HepG2 (cell line): ENCODE data around the gene TANGO6. TPM values are rescaled to one million over a fixed set of nuclear protein-coding genes. Genes with fewer than 3 reads are reported as not detected.

Experiments used
- ATAC-seq: fragments of 200-7000 bp; cut with Tn5 transposase; 3 replicates; pipeline ENCODE4 v1.9.1; 2020; ENCODE audit warnings: mild to moderate bottlenecking, moderate library complexity
- BruUV-seq: library from RNA; stranded (reverse); fragments of 400-500 nt; replicated peaks from 2 replicates; lab custom pipeline; 2021; lab: Mats Ljungman, UMichigan
- CTCF ChIA-PET: fragments of 300-600 bp; formaldehyde crosslinking; extraction: SDS; loops from one replicate; lab custom pipeline; 2021; ENCODE audit warnings: low total read pairs, inconsistent platforms, low intra/inter-chr PET ratio; lab: Yijun Ruan, JAX
- POLR2A ChIA-PET: fragments of 350-600 bp; sonication (Branson Sonifier 250); formaldehyde crosslinking; loops from one replicate; lab custom pipeline; 2020; ENCODE audit warnings: antibody characterized with exemption, inconsistent platforms; lab: Yijun Ruan, JAX
- DNase-seq: peaks from one replicate; pipeline ENCODE4 v3.0.0-alpha.2; 2015; ENCODE audit warnings: low spot score
- FAIRE-seq: peaks from 3 replicates; lab custom pipeline; 2011; peaks lifted over from hg19 to GRCh38; lab: Jason Lieb, UNC
- H2AFZ ChIP-seq: one replicate; pipeline ENCODE4 v1.6.1; 2011; ENCODE audit warnings: low read length, inconsistent platforms
- H3K27ac ChIP-seq: fragments of 300-600 bp; 3 replicates; pipeline ENCODE4 v1.8.0; 2011; ENCODE audit warnings: mixed run types, mild to moderate bottlenecking, mixed read lengths, low read length, inconsistent platforms; ENCODE audit not compliant: insufficient read depth; ENCODE audit errors: extremely low read length
- H3K27me3 ChIP-seq, 2 experiments: fragments of 200-600 bp in 1 of 2; 2 replicates in 1 of 2; 3 replicates in 1 of 2; pipeline versions ENCODE4 v1.6.0 to v1.8.0; 2011; ENCODE audit warnings: low read length in 2 of 2, mild to moderate bottlenecking in 2 of 2, moderate library complexity in 2 of 2, inconsistent platforms in 1 of 2; ENCODE audit not compliant: insufficient read depth in 2 of 2, control insufficient read depth in 1 of 2
- H3K36me3 ChIP-seq, 2 experiments: fragments of 200-600 bp in 1 of 2; replicated peaks in 1 of 2; 2 replicates in 1 of 2; 3 replicates in 1 of 2; pipeline versions ENCODE4 v1.5.1 to v1.8.0; 2011; ENCODE audit warnings: low read length in 2 of 2, inconsistent platforms in 1 of 2; ENCODE audit not compliant: insufficient read depth in 2 of 2, control insufficient read depth in 1 of 2
- H3K4me1 ChIP-seq: 2 replicates; pipeline ENCODE4 v1.5.1; 2012; ENCODE audit warnings: low read length, inconsistent platforms; ENCODE audit not compliant: insufficient read depth
- H3K4me2 ChIP-seq: 2 replicates; pipeline ENCODE4 v1.6.0; 2011; ENCODE audit warnings: low read depth, low read length, inconsistent platforms
- H3K4me3 ChIP-seq, 3 experiments: fragments of 200-600 bp in 1 of 3; sonication (generic), shearing (Covaris generic) in 1 of 3; replicated peaks in 1 of 3; 2 replicates each; pipeline ENCODE4 v1.5.1; 2011 to 2016; ENCODE audit warnings: low read length in 3 of 3, inconsistent platforms in 2 of 3, low read depth in 2 of 3, mild to moderate bottlenecking in 2 of 3, control low read depth in 1 of 3, mixed read lengths in 1 of 3; ENCODE audit not compliant: insufficient read depth in 1 of 3
- H3K79me2 ChIP-seq: one replicate; pipeline ENCODE4 v1.6.1; 2011; ENCODE audit warnings: low read length, inconsistent platforms; ENCODE audit not compliant: insufficient read depth
- H3K9ac ChIP-seq: 2 replicates; pipeline ENCODE4 v1.6.0; 2011; ENCODE audit warnings: mild to moderate bottlenecking, low read depth, low read length, inconsistent platforms; ENCODE audit not compliant: insufficient read depth
- H3K9me3 ChIP-seq: 2 replicates; pipeline ENCODE4 v1.5.1; 2012; ENCODE audit warnings: mild to moderate bottlenecking, low read length
- H4K20me1 ChIP-seq: 2 replicates; pipeline ENCODE4 v1.6.0; 2011; ENCODE audit warnings: inconsistent platforms, mild to moderate bottlenecking, low read length, moderate library complexity; ENCODE audit not compliant: insufficient read depth
- BCL3 ChIP-seq: sonication (generic); formaldehyde crosslinking; IDR thresholded peaks from 2 replicates; pipeline ENCODE4 v1.5.1; 2020; ENCODE audit warnings: mild to moderate bottlenecking, missing genetic modification reagents, moderate library complexity
- CBX1 ChIP-seq: IDR thresholded peaks from one replicate; pipeline ENCODE4 v1.6.1; 2016; ENCODE audit warnings: antibody characterized with exemption, low read depth
- DZIP1 ChIP-seq: sonication (generic); formaldehyde crosslinking; IDR thresholded peaks from 2 replicates; pipeline ENCODE4 v1.5.0; 2020; ENCODE audit warnings: mild to moderate bottlenecking, missing genetic modification reagents
- ELF4 ChIP-seq: sonication (generic); formaldehyde crosslinking; IDR thresholded peaks from 2 replicates; pipeline ENCODE4 v1.5.0; 2020; ENCODE audit warnings: missing genetic modification reagents, mild to moderate bottlenecking, moderate library complexity, borderline replicate concordance
- FOSL1 ChIP-seq: sonication (generic); formaldehyde crosslinking; IDR thresholded peaks from 2 replicates; pipeline ENCODE4 v1.9.0; 2021; ENCODE audit warnings: missing genetic modification reagents, borderline replicate concordance
- GATAD2A ChIP-seq: IDR thresholded peaks from 2 replicates; pipeline ENCODE4 v1.6.1; 2016
- MYPOP ChIP-seq: sonication (generic); formaldehyde crosslinking; IDR thresholded peaks from 2 replicates; pipeline ENCODE4 v1.8.1; 2023; ENCODE audit warnings: mild to moderate bottlenecking, moderate library complexity, missing genetic modification reagents
- SMAD9 ChIP-seq: sonication (generic); formaldehyde crosslinking; IDR thresholded peaks from 2 replicates; pipeline ENCODE4 v1.5.1; 2020; ENCODE audit warnings: mild to moderate bottlenecking, missing genetic modification reagents
- SUZ12 ChIP-seq: fragments of 150-350 bp; IDR thresholded peaks from 2 replicates; pipeline ENCODE4 v1.6.1; 2014; ENCODE audit warnings: low read depth, low read length
- ZBTB4 ChIP-seq: sonication (generic); formaldehyde crosslinking; IDR thresholded peaks from 2 replicates; pipeline ENCODE4 v1.4.0; 2020; ENCODE audit warnings: missing genetic modification reagents, mild to moderate bottlenecking, borderline replicate concordance
- ZFP82 ChIP-seq: sonication (generic); formaldehyde crosslinking; IDR thresholded peaks from 2 replicates; pipeline ENCODE4 v1.5.1; 2020; ENCODE audit warnings: mild to moderate bottlenecking, missing genetic modification reagents, borderline replicate concordance
- ZNF34 ChIP-seq: sonication (generic); formaldehyde crosslinking; IDR thresholded peaks from 2 replicates; pipeline ENCODE4 v1.4.0; 2020; ENCODE audit warnings: mild to moderate bottlenecking, missing genetic modification reagents, borderline replicate concordance
- ZNF414 ChIP-seq: sonication (generic); formaldehyde crosslinking; IDR thresholded peaks from 2 replicates; pipeline ENCODE4 v1.5.0; 2020; ENCODE audit warnings: missing genetic modification reagents
- ZNF7 ChIP-seq: IDR thresholded peaks from 2 replicates; pipeline ENCODE4 v1.6.1; 2016; ENCODE audit warnings: missing biosample characterization, missing genetic modification reagents
- WGBS: methylation state at CpG from one replicate; pipeline ENCODE4 v1.1.6; 2017; ENCODE audit warnings: low lambda C conversion rate; 5-methylcytosine and 5-hydroxymethylcytosine counted together
- in situ Hi-C: cut with HindIII; loops from 2 replicates; pipeline ENCODE4 v1.10.0; 2017; ENCODE audit warnings: low pct_unique_long_range_greater_than_20kb; ENCODE audit not compliant: extremely low pct_ligation_motif_present
- intact Hi-C: fragments of 100-400 bp; cut with micrococcal nuclease; formaldehyde crosslinking; loops from one replicate; pipeline ENCODE4 v1.10.0; 2022; ENCODE audit not compliant: unreplicated experiment
- polyA plus RNA-seq, 8 experiments: library from polyadenylated mRNA; depleted of rRNA in 3 of 8; stranded (reverse) in 7 of 8; unstranded in 1 of 8; fragments of >200 nt; fragmentation: Illumina TruSeq in 4 of 8; extraction: Trizol in 4 of 8; gene quantifications; 2 replicates each; pipeline versions ENCODE4 v1.2.1 to v1.2.3, GENCODE V29; 2011 to 2016; ENCODE audit warnings: low read depth in 4 of 8, missing spikeins in 1 of 8, mixed read lengths in 1 of 8; ENCODE audit not compliant: insufficient read depth in 1 of 8
- total RNA-seq, 5 experiments: library from RNA; depleted of rRNA; stranded (reverse); fragments of >200 nt; fragmentation: Illumina TruSeq; extraction: Trizol; gene quantifications; 2 replicates each; pipeline ENCODE4 v1.2.3, GENCODE V29; 2016; ENCODE audit warnings: low read depth in 1 of 5
- TF ChIP-seq, protein P1 (sequence below): sonication (generic); formaldehyde crosslinking; IDR thresholded peaks from 2 replicates; pipeline ENCODE4 v1.8.1; 2023; ENCODE audit warnings: mild to moderate bottlenecking, missing genetic modification reagents, borderline replicate concordance

Gene TANGO6
- total and polyA plus RNA-seq, 2 of the 13 experiments (the other 11 are each of a cell fraction or from before 2014, with no cell fraction given): 7.2 to 13.3 TPM

DNA sequence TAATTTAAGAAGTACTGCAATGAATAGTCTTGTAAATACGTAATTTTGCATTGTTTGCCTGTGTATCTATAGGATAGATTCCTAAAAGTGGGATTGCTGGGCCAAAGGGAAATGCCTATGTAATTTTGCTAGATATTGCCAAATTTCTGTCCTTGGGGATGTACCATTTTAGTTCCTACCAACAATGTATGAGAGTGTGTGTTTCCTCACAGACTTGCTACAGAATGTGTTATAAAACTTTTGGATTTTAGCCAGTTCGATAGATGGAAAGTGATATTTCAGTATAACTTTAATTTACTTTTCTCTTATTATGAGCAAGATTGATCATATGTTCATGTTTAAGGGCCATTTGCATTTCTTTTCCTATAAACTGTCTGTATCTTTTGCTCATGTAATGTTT is 8.3 kb downstream of the TANGO6 start:
- ChIA-PET POLR2A (no interaction called here), CTCF (no interaction called here)
- no peak overlapping the region for H3K9ac ChIP-seq
- ATAC-seq: no peak
- BruUV-seq: no TSS peak
- H3K36me3 ChIP-seq: no peaks in the 10 kb centered on the region
- in situ Hi-C loops (no loop called here), intact Hi-C loops (no loop called here)
- no peaks in the 10 kb centered on the region for H3K79me2 ChIP-seq
- no peaks in the 10 kb centered on the region for H3K9me3 ChIP-seq
- H3K4me3 ChIP-seq: no peak overlapping the region
- H3K27ac ChIP-seq: no peak overlapping the region
- no peak overlapping the region for H2AFZ ChIP-seq
- H3K4me1 ChIP-seq: peaks cover 11% of the 10 kb centered on the region
- H4K20me1 ChIP-seq: no peaks in the 10 kb centered on the region
- H3K27me3 ChIP-seq: no peaks in the 10 kb centered on the region
- no peak for FAIRE-seq
- WGBS: 94% methylated on average over 2 of the region's 2 CpGs
- DNase-seq: no peak
- no peak overlapping the region for H3K4me2 ChIP-seq
- TF ChIP-seq SUZ12 (no peak), ZNF34 (CRISPR knock-in tag) (no peak), MYPOP (CRISPR knock-in tag) (no peak), DZIP1 (CRISPR knock-in tag) (no peak), BCL3 (CRISPR knock-in tag) (no peak), ZNF7 (CRISPR knock-in tag) (no peak), CBX1 (no peak), ZNF414 (no peak), ELF4 (no peak), ZFP82 (CRISPR knock-in tag) (no peak), ZBTB4 (CRISPR knock-in tag) (no peak), SMAD9 (no peak), FOSL1 (CRISPR knock-in tag) (no peak), GATAD2A (no peak)
- TF ChIP-seq, protein P1, sequence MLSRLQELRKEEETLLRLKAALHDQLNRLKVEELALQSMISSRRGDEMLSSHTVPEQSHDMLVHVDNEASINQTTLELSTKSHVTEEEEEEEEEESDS (CRISPR knock-in tag): no peak
